Kidney tubule cell (primary cell): Measurements from ENCODE around the gene PPP6R1.
A peak's percentile ranks its signal among the peaks of the same experiment; 100 is the strongest.

Experiments used
- DNase-seq: peaks from one replicate; pipeline ENCODE4 v3.0.0-alpha.2; 2018; ENCODE audit warnings: low spot score

Gene PPP6R1

DNA sequence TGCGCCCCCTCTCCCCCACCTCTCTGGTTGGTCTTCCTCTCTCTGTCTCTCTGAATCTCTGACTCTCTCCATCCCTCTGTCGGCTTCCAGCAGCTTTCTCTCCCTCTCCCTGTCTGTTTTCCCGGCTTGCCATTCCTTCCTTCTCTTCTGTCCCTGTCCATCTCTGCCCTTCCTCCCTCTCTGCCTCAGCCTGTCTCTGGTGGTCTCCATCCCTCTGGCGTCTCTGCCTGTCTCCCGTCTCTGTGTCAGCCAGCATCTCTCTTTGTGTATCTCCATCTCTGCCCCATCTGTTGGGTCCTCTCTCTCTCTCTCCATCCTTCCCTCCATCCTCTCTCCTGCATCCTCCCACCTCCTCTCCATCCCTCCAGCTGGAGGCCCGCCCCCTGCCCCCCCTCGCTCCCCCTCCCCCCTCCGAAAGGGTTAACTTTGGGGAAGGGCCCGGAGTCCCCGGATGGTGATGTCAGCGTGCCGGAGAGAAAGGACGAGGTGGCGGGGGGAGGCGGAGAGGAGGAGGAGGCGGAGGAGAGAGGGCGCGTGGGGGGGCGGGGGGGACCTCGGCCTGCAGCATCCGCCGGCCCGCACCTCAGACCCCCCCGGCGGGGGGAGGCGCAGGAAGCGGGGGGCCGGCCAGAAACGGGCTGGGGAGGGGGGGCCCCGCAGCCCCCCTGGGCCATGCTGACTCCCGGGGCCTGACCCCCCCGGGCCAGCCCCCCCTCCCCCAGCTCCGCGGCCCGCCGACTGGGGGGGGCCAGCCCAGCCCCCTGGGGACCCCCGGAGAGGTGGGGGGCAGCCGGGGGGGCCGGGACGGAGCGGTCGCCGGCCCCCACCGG lies 24.9 kb upstream of the PPP6R1 start, which contains the start of gene BRSK1:
TSS of gene BRSK1 (plus strand) at position 450 of the 830 bp plus-strand sequence. CDS start 446 bp downstream, outside the sequence.
- peak; percentile 34 for DNase-seq

DNA sequence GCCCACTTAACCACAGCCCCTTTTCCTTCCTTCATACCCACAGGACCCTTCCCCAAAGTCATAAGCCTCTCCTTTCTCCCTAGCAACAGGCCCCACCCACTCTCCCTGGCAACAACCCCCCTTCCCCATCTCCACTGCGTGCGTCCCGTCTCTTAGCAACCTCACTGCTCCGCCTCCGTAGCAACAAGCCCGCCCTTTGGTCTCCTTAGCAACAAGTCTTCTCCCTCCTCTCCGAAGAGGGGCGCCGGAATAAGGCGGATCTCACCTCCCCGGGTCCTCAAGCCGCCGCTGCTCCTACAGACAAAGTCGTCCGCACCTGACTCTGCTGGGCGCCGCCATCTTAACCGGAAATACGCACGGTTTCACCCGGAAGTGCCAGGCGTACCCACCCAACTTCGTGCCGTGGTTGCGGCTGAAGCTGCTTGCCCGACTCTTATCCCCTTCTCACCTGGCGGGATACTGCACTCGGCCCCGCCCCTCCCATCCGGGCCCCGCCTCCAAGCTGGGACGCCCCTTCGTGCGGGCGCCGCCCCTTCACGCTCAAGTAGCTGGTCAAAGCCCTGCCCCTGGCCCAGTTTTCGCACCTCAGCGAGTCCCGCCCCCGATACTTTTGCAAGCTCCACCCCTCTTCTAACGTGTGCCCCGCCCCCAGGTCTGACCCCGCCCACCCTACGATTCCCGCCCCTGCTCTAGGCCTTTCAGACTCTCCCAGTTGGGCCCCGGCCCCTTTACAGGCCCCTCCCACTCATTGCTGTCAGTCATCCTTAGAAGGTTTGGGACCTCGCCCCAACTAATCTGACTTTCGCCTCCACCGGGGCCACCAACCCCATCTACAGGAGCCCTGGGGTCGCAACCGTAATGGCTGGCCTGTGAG lies 21.2 kb upstream of the PPP6R1 start, which contains the start of gene HSPBP1:
TSS of gene HSPBP1 (minus strand) at position 341 of the 874 bp plus-strand sequence. CDS start 502 bp downstream, outside the sequence.
- peak; percentile 98 for DNase-seq

DNA sequence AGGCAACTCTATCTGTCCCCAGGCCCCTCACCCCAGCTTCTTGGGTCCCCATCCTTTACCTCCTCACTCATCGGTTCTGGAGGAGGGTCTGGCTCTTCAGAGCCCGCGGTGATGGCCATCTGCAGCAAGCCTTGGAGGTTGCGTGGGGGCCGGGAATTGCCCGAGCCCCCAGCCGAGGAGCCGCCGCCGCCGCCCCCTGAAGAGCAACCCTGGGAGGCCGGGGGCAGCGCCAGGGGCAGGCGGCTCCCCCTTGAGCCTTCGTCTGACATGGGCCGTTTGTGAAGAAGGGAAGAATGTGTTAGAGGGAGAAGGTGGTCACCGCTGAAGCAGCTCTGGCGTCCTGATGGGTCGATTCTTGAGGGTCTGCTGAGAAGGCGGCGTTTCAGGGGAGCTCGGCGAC lies 20.5 kb upstream of the PPP6R1 start:
- DNase-seq, result no peak

DNA sequence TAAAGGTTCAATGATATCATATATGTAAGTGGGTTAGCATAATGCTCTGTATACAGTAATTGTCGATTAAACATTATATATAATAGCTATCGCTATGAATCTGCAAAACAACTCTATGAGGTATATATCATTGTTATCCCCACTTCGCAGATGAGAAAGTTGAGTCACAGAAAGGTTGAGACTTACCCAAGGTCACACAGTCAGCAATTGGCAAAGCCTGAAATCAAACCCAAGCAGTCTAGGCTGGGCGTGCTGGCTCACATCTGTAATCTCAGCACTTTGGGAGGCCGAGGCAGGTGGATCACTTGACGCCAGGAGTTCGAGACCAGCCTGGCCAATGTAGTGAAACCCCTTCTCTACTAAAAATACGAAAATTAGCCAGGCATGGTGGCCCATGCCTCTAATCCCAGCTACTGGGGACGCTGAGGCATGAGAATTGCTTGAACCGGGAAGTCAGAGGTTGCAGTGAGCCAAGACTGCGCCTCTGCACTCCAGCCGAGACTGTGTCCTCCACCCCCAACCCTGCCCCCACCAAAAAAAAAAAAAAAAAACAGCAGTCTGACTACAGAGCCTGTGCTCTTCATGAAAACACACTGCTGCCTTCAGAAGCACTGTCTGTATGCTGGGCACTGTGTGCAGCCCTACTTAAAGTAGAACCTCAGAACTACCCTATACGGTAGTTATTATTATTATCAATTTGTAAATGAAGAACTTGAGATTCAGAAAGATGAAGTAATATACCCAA lies 19.7 kb upstream of the PPP6R1 start:
- no peak for DNase-seq

DNA sequence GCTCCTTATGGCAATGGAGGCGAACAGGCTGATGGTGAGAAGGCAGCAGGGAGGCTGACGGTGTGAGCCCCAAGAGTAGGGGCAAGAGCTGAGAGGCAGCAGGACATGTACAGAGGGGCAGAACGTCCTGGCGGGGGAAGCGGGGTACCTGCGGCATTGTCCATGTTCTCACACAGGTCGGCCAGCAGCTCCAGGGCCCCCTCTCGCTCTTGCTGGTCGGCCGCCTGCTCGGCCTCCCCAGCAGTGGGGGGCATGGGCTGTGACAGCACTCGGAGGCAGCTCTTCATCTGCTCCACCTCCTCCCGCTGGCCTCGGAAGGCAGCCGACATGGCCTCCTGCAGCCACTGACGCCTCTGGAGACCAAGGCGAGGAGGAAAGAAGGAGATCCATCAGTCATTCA lies 18.7 kb upstream of the PPP6R1 start:
- DNase-seq, result no peak

DNA sequence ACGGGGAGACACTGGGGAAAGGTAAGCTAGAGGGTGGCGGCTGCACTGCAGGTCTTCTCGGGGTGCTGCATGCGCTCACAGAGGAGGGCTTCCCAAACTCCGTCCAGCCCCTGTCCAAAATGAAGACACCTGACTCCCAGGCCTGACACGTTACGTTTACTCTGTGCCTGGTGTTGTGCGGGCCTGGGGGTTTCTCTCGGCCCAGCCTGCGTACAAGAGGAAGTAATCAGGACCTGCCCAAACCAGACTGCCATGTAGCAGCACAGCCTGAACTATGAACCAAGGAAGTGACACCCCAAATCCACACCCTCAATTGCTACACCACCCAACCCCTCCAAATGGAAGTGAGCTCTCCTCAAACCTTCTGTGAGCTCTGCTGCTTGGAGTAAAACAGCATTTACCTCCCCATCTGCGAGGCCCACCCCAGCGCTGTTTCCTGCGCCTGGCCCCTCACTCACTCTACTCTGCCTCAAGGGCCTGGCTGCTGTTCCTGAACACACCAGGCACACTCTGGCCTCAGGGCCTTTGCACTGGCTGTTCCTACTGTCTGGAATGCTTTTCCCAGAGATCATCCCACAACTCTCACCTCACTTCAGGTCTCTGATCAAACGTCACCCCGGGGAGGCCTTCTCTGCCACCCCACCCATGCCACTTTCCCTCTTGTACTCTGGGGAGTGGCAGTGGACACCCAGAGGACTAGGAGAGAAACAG lies 18.1 kb upstream of the PPP6R1 start:
- DNase-seq, result no peak

DNA sequence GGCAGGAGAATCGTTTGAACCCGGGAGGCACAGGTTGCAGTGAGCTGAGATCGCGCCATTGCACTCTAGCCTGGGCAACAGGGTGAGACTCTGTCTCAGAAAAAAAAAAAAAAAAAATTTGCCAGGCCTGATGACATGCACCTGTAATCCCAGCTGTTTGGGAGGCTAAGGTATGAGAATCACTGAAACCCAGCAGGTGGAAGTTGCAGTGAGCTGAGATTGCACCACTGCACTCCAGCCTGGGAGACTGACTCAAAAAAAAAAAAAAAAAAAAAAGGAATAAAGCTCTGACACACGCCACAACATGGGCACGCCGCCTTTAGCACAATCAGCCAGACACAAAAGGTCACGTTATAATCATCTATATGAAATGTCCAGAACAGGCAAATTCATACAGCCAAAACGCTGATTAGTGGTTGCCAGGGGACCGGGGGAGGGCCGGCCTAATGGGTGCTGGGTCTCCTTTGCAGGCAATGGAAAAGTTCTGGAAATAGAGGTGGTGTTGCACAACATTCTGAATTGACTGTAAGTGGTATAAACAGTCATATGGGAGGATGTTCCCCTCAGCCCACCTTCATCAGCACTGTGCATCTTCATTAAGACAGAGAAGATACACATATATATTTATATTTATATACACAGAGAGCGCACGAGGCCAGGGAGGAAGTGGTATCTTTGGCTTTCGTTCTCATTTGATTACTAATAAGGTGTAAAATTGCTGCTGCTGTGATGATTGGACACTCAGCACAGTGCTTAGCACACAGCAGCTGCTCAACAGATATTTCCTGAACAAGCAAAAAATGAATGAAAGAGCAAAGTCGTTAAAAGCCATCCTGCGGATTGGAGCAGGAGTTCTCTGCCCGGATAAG lies 17.3 kb upstream of the PPP6R1 start:
- no peak for DNase-seq

DNA sequence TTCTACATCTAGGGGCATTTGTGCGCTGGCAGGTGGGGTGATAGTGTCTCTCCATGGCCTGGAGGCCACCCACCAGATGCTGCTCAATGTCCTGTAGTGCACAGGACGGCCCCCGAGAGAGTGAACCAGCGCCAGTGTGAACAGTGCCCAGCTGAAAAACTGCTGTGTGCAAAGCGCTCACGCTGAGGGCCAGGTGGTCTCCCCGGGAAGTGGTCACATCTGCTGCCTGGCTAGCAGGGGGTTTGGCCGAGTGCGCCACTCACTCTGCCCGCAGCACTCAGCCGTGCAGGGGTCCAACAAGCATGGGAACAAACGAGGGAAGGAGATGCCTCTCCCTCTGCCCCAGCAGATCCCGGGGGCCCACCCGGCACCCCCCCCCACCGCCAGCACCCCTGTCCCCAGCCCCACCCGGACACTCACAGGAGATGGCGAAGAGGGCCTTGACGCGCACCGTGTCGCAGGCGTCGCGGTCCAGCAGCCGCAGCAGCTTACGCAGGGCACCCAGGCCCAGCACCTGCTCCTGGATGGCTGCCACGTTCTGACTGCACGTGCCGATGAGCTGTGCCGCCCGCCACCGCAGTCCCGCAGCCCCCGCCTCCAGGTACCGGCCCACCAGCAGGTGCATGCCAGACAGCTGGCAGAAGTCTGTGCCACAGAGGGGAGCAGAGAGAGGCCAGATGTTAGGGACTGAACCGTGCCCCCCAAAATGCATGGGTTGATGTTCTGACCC lies 15.3 kb upstream of the PPP6R1 start:
- no peak for DNase-seq

DNA sequence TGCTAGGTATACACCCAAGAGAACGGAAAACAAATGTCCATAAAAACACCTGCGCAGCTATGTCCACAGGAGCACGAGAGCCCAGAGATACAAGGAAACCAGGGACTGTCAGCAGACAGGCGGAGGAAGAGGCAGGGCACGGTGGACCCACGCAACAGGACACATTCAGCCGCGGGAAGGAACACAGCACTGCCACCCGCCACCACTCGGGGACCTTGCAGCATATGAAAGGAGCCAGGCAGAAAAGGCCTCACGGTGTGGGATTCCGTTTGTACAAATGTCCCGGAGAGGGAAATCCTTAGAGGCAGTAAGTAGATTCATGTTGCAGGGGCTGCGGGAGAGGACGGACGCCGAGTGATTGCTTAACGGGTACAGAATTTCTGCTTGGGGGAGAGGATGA lies 13.3 kb upstream of the PPP6R1 start:
- no peak for DNase-seq

DNA sequence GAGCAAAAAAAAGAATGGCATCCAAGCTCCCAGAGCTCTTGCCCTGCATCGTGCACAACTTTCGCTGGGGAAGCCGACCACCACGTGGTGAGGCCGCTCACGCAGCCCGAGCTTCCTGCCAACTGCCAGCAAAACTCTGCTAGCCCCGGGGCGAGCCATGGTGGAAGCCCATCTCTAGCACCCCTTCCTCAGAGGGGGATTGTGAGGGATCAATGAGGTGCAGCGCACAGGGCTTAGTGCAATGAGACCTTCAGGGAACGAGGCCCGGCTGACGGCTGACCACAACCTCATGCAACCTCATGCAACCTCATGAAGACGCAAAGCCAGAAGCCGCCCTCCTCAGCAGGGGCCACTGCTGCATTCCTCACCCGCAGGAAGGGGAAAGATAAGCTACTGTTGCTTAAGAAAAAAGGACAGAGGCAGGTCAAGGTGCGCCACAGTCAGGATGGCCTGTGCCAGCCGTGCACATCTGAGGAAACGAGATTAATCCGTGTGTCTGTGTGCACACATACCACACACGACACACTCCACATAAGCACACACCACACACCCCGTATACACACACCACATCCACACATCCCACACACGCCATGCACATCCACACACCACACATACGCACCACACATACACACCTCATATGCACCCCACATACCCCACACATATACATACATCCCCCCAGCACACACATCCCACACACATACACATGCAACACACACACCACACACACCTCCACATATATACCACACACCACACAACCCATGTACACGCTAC lies 11.5 kb upstream of the PPP6R1 start:
- DNase-seq, result no peak

DNA sequence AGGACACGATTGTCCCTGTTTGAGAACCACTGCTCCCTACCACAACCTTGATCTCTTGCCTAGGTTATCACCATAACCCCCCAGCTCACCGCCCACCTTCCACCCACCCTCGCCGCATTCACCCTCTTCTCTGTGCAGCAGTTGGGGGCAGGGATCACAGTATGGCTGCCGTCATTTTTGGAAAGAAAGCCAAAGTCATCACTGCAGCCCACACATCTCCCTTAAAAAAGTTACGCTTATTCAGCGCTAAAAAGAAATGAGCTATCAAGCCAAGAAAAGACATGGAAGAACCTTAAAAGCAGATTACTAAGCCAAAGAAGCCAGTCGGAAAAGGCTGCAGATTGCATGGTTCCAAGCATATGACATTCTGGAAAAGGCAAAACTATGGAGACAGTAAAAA lies 10.5 kb upstream of the PPP6R1 start:
- DNase-seq, result no peak

DNA sequence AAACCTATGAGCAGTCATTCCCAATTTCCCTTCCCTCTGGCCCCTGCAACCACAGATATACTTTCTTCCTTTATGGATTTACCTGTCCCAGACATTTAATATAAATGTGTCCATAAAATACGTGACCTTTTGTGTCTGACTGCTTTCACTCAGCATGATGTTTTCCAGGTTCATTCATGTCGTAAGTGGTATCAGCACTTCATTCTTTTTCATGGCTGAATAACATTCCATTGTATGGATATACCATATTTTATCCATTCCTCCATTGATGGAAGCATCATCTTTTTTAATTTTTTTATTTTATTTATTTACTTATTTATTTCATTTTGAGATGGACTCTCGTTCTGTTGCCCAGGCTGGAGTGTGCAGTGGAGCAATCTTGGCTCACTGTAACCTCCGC lies 8.0 kb upstream of the PPP6R1 start:
- DNase-seq, result no peak

DNA sequence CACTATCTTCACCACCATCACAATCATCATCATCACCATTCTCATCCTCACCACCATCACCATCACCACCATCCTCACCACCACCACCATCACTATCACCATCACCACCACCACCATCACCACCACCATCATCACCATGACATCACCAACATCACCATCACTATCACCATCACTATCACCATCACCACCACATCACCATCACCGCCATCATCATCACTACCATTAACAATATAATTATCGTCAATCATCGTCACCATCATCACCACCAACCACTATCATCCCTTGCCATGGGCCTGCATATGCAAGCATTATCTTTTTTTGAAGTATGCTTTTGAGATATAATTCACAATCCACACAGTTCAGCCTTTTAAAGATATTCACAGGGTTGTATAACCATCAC lies 7.6 kb upstream of the PPP6R1 start:
- DNase-seq, result no peak

DNA sequence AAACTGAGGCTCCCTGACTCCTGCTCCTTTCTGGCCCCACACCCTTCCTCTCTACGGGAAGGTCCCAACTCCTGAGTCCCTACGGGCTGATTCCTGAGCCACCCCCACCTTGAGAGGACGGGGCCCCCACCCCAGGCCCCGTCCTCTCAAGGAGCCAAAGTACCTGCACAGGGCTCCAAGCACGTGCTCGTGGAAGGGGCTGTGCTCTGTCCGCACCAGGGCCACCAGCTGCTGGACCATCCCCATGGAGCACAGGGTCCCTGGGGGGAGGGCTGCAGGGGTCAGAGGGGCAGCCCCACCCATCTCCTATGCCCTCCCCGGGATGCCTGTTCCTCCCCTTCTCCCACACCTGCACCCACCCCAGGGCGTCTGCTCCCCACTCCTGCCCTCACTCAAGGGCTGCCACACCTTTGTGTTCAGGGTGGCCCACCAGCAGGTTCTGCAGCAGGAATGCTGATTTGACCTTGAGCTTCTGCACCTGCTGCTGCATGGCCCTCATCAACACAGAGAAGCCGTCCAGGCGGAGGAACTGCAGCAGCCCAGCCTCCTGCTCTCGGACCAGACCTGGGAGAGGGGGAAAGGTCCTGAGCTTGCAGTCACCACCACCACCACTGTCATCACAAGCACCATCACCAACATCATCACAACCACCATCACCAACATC lies 7.0 kb upstream of the PPP6R1 start:
- DNase-seq, result no peak

DNA sequence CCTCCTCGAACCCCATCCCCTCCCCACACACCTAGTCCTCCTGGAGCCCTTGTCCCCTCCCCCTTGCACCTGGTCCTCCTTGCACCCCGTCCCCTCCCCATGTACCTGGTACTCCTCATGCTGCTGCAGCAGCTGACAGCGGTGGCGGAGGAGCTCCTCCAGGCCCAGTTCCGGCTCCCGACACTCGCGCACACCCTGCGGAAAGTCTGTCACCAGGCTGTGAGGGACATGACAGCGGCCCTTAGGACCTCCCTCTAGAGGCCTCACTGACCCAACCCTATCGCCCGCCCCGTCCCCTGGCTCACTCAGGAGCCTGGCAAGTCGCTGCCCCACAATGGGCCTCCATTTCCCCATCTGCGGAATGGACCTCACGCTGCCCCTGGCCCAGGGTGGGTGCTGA lies 6.4 kb upstream of the PPP6R1 start:
- no peak for DNase-seq

DNA sequence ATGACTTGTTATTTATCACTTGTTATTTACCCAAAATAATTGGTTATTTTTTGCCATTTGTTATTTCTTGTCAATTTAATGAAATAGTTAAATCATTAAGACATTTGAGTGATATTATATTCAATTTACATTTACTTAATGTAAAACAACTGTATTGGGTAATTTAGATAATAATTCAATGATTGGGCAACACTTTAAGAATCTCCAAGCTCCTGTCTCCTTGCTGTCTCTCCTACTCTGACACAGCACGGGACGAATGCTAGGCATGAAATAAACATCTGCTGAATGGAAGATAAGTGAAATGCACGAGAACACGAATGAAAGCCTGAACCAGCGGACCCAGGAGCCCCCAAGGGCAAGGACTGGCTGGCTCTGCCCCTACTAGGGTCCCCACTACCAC lies 5.7 kb upstream of the PPP6R1 start:
- DNase-seq, result no peak

DNA sequence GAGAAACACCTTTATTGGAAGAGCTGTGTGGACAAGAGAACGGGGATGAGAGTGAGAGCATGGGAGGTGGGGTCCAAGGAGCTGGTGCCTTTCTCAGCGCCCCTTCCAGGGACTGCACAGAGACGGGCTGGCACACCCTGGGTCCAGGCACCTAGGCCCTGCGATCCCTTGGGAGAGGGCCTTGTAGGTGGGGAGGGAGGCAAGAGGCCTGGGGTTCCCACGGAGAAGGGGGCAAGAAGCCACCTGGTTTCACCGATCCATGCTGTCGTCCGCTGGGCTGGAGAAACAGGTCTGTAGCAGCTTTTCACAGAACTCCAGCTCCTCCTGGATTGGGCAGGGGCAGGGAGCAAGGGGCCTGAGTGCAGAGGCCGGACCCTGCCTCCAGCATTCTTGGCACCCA lies 3.5 kb upstream of the PPP6R1 start:
- DNase-seq, result no peak

DNA sequence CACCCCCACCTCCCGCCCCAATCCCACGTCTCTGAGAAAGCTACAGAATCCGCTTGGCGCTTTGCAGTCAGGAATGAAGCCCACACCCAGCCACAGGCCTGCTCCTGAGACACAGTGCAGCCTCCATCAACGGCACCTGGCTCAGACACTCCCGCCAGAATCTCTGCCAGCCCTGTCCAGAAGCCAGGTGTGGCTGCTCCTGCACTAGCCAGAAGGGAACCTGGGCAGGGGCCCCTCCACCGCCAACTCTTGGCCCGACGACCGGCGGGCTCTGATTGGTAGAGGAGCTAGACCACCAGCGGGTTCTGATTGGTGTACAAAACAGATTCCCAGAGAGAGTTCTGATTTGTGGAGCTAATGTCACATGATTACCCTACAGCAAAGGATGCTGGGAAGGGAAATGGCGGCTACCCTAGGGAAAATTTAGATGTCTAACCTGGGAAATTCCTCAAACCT lies 2.9 kb upstream of the PPP6R1 start:
- no peak for DNase-seq
